ENCODE data around the gene SYT17.

SYT17 gene

DNA sequence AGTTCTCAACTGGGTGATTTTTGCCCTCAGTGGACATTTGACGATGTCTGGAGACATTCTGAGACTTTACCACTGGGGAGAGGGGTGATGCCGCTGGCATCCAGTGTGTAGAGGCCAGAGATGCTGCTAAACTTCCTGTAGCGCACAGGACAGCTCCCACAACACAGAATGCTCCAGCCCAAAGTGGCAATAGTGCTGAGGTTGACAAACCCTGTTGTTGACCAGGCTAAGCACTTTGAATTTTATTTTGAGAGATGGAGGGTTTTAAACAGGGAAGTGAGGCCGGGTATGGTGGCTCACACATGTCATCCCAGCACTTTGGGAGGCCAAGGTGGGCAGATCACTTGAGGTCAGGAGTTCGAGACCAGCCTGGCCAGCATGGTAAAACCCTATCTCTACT is 44.0 kb downstream of the SYT17 start:
- TF ChIP-seq, protein P1, sequence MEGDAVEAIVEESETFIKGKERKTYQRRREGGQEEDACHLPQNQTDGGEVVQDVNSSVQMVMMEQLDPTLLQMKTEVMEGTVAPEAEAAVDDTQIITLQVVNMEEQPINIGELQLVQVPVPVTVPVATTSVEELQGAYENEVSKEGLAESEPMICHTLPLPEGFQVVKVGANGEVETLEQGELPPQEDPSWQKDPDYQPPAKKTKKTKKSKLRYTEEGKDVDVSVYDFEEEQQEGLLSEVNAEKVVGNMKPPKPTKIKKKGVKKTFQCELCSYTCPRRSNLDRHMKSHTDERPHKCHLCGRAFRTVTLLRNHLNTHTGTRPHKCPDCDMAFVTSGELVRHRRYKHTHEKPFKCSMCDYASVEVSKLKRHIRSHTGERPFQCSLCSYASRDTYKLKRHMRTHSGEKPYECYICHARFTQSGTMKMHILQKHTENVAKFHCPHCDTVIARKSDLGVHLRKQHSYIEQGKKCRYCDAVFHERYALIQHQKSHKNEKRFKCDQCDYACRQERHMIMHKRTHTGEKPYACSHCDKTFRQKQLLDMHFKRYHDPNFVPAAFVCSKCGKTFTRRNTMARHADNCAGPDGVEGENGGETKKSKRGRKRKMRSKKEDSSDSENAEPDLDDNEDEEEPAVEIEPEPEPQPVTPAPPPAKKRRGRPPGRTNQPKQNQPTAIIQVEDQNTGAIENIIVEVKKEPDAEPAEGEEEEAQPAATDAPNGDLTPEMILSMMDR (IDR thresholded peaks at IDR 0.05), result no peak

DNA sequence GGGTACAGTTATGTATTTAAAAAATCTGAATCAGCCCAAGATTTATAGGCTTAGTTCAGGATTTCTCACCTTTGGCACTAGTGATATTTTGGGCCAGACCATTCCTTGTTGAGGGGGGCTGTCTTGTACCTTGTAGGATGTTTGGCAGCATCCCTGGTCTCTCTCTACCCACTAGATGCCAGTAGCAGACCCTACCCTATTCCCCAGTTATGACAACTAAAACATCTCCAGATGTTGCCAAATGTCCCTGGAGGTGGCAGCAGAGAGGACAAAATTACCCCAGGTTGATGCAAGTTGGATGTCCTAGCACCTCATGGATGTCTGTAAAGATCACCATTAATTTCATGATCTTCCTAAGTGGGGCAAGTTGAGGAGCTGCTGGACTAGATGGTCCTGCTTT is 45.8 kb downstream of the SYT17 start:
- Histone ChIP-seq H3K27ac (no peak overlapping the region), H3K36me3 (no peaks in the 10 kb centered on the region), H3K9me3 (no peaks in the 10 kb centered on the region), H3K27me3 (no peaks in the 10 kb centered on the region), H3K4me3 (ENCODE audit: low read depth in 1 of 2, low read length in 1 of 2) (no peak overlapping the region), H3K4me1 (ENCODE audit: control insufficient read depth in 1 of 2, insufficient read depth in 1 of 2, low read depth in 1 of 2, low read length in 1 of 2) (no peaks in the 10 kb centered on the region)
- TF ChIP-seq, protein P1 (IDR thresholded peaks at IDR 0.05), result no peak

More for the DNA sequence above, 44.0 kb downstream of the SYT17 start:
- Histone ChIP-seq H3K27me3 (no peaks in the 10 kb centered on the region), H3K4me3 (ENCODE audit: low read depth in 1 of 2, low read length in 1 of 2) (no peak overlapping the region), H3K27ac (no peak overlapping the region), H3K36me3 (no peaks in the 10 kb centered on the region), H3K9me3 (no peaks in the 10 kb centered on the region), H3K4me1 (ENCODE audit: control insufficient read depth in 1 of 2, insufficient read depth in 1 of 2, low read depth in 1 of 2, low read length in 1 of 2) (no peaks in the 10 kb centered on the region)

DNA sequence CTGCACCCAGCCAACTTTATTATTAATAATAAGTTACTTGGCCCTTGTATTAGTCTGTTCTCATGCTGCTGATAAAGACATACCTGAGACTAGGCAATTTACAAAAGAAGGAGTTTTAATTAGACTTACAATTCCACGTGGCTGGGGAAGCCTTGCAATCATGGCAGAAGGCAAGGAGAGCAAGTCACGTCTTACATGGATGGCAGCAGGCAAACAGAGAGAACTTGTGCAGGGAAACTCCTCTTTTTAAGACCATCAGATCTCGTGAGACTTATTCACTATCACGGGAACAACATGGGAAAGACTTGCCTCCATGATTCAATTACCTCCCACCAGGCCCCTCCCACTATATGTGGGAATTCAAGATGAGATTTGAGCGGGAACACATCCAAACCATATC is 47.7 kb downstream of the SYT17 start:
- Histone ChIP-seq H3K4me1 (ENCODE audit: control insufficient read depth in 1 of 2, insufficient read depth in 1 of 2, low read depth in 1 of 2, low read length in 1 of 2) (no peaks in the 10 kb centered on the region), H3K27ac (no peak overlapping the region), H3K4me3 (ENCODE audit: low read depth in 1 of 2, low read length in 1 of 2) (no peak overlapping the region), H3K36me3 (no peaks in the 10 kb centered on the region), H3K9me3 (no peaks in the 10 kb centered on the region), H3K27me3 (no peaks in the 10 kb centered on the region)
- TF ChIP-seq, protein P1 (IDR thresholded peaks at IDR 0.05), result no peak

DNA sequence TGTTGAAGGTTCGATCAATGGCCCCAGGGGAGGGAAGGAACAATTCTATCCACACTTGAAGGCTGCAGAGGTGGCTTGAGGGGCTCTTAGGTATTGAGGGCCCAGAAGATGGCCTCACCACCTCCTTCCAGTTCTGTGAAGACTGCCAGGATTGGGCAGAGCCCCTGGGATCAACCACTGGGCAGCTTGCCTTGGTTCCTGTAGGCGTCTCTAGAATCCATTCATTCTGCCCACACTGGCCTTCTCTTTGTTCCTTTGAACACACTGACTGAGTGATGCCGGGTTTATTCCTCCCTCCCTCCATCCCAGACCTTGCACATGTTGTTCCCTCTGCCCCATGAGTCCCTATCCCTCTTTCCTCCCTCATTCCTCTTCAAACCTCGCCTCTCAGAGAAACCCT is 50.5 kb downstream of the SYT17 start:
- TF ChIP-seq, protein P1 (IDR thresholded peaks at IDR 0.05), result no peak
- Histone ChIP-seq H3K27ac (no peak overlapping the region), H3K36me3 (no peaks in the 10 kb centered on the region), H3K4me1 (ENCODE audit: control insufficient read depth in 1 of 2, insufficient read depth in 1 of 2, low read depth in 1 of 2, low read length in 1 of 2) (peaks cover 0 to 1% of the 10 kb centered on the region in 2 experiments), H3K4me3 (ENCODE audit: low read depth in 1 of 2, low read length in 1 of 2) (no peak overlapping the region), H3K9me3 (no peaks in the 10 kb centered on the region), H3K27me3 (no peaks in the 10 kb centered on the region)

DNA sequence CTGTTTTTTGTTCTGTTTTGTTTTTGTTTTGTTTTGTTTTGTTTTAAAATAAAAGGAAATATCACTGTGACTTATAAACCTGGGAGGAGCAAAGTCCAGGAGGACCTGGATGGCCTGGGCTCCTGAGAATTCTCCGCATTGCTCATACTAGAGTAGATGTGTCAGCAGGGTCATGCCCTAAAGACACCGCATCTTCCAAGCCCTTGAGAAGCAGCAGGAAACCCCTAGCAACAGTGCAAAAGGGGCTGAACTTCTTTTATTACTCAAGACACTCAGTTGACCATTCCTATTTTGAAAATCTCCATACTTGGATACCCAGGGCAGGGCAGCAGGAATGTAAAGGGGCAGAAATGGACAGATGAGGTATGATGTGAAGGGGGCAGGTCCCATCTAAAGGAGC is 51.8 kb downstream of the SYT17 start:
- Histone ChIP-seq H3K36me3 (no peaks in the 10 kb centered on the region), H3K4me3 (ENCODE audit: low read depth in 1 of 2, low read length in 1 of 2) (no peak overlapping the region), H3K27ac (no peak overlapping the region), H3K4me1 (ENCODE audit: control insufficient read depth in 1 of 2, insufficient read depth in 1 of 2, low read depth in 1 of 2, low read length in 1 of 2) (peaks cover 0 to 6% of the 10 kb centered on the region in 2 experiments), H3K9me3 (no peaks in the 10 kb centered on the region), H3K27me3 (no peaks in the 10 kb centered on the region)
- TF ChIP-seq, protein P1 (IDR thresholded peaks at IDR 0.05), result no peak
